ENCODE measurements around the gene GRHPR. TPM values are rescaled to one million over a fixed set of nuclear protein-coding genes. Genes with fewer than 3 reads are reported as not detected.

GRHPR gene
- polyA plus RNA-seq, 1 of the 3 experiments (the other 2 are of a cell fraction), result 206 TPM

DNA sequence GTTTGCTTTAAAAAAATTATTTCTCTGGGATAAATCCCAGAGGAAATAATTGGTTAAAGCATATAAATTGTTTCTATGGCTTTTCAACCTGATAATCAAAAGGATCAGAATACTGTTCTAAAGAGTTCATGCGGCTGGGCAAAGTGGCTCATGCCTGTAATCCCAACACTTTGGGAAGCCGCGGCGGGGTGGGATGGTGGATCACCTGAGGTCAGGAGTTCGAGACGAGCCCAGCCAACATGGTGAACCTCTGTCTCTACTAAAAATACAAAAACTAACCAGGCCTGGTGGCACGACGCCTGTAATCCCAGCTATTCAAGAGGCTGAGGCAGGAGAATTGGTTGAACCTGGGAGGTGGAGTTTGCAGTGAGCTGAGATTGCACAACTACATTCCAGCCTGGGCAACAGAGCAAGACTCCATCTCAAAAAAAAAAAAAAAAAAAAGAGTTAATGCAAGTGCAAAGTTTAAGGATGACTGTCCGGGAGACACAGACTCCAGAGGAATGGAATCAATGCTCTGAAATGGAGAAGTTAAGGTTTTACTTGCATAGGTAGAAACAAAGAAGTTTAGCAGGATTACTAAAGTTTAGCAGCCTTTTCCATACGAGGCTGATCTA lies 16.6 kb upstream of the GRHPR start:
- WGBS (ENCODE audit: low lambda C conversion rate), result 74% methylated on average over 10 of the region's 10 CpGs
- H3K79me2 ChIP-seq (ENCODE audit: insufficient read depth), result no peaks in the 10 kb centered on the region
- H3K4me2 ChIP-seq, result no peak overlapping the region
- ChIA-PET POLR2A (no interaction called here), CTCF (interaction anchor here (0.6 kb wide), 1 partner anchor 540 kb away, joined by 3 read pairs; no protein-coding TSS in a partner anchor)
- no peaks in the 10 kb centered on the region for H3K36me3 ChIP-seq (replicated peaks in 1 of 2; ENCODE audit: control insufficient read depth in 1 of 2, insufficient read depth in 2 of 2, low read length in 1 of 2)
- no peaks in the 10 kb centered on the region for H3K4me1 ChIP-seq (ENCODE audit: control insufficient read depth in 1 of 2, insufficient read depth in 2 of 2, low read depth in 1 of 2, low read length in 1 of 2)
- H2AFZ ChIP-seq (ENCODE audit: low read depth), result no peak overlapping the region
- H3K9ac ChIP-seq, result no peak overlapping the region
- H4K20me1 ChIP-seq (ENCODE audit: insufficient read depth), result no peaks in the 10 kb centered on the region
- DNase-seq, result no peak
- H3K9me2 ChIP-seq, result no peaks in the 10 kb centered on the region
- no peaks in the 10 kb centered on the region for H3K27me3 ChIP-seq (ENCODE audit: insufficient read depth)
- TF ChIP-seq IRF3 (IDR thresholded peaks at IDR 0.05; ENCODE audit: low read depth, low read length), result no peak
- TF ChIP-seq, protein P1, sequence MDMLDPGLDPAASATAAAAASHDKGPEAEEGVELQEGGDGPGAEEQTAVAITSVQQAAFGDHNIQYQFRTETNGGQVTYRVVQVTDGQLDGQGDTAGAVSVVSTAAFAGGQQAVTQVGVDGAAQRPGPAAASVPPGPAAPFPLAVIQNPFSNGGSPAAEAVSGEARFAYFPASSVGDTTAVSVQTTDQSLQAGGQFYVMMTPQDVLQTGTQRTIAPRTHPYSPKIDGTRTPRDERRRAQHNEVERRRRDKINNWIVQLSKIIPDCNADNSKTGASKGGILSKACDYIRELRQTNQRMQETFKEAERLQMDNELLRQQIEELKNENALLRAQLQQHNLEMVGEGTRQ (IDR thresholded peaks at IDR 0.05; ENCODE audit: borderline replicate concordance, low read depth, low read length), result no peak
- no peak for TF ChIP-seq CHD2 (IDR thresholded peaks at IDR 0.05; ENCODE audit: low read length, partially characterized antibody)
- TF ChIP-seq GATA2 (CRISPR knock-in tag; IDR thresholded peaks at IDR 0.05), result no peak
- peaks cover 5% of the 10 kb centered on the region; the same call in 1 of the 2 replicates for H3K9me3 ChIP-seq
- no peak overlapping the region for H3K27ac ChIP-seq (ENCODE audit: low read depth in 2 of 2, low read length in 1 of 2)
- H3F3A ChIP-seq (replicated peaks; ENCODE audit: insufficient read depth), result no peaks in the 10 kb centered on the region
- H3K4me3 ChIP-seq (ENCODE audit: low read depth in 2 of 2, low read length in 1 of 2), result no peak overlapping the region

- Histone ChIP-seq H3K4me1 (ENCODE audit: control insufficient read depth in 1 of 2, insufficient read depth in 2 of 2, low read depth in 1 of 2, low read length in 1 of 2) (no peaks in the 10 kb centered on the region), H3K27me3 (ENCODE audit: insufficient read depth) (no peaks in the 10 kb centered on the region), H2AFZ (ENCODE audit: low read depth) (no peak overlapping the region), H3K9me3 (peaks cover 5% of the 10 kb centered on the region; the same call in 1 of the 2 replicates), H3K79me2 (ENCODE audit: insufficient read depth) (no peaks in the 10 kb centered on the region), H3K9me2 (no peaks in the 10 kb centered on the region), H4K20me1 (ENCODE audit: insufficient read depth) (no peaks in the 10 kb centered on the region), H3K36me3 (replicated peaks in 1 of 2; ENCODE audit: control insufficient read depth in 1 of 2, insufficient read depth in 2 of 2, low read length in 1 of 2) (no peaks in the 10 kb centered on the region), H3K4me2 (no peak overlapping the region), H3K4me3 (ENCODE audit: low read depth in 2 of 2, low read length in 1 of 2) (no peak overlapping the region), H3K9ac (no peak overlapping the region), H3F3A (replicated peaks; ENCODE audit: insufficient read depth) (no peaks in the 10 kb centered on the region), H3K27ac (ENCODE audit: low read depth in 2 of 2, low read length in 1 of 2) (no peak overlapping the region)
- no peak for DNase-seq
- TF ChIP-seq YY1 (IDR thresholded peaks at IDR 0.05; ENCODE audit: low read depth), result no peak
- TF ChIP-seq, protein P1 (IDR thresholded peaks at IDR 0.05; ENCODE audit: borderline replicate concordance, low read depth, low read length), result no peak
- WGBS (ENCODE audit: low lambda C conversion rate), result 88% methylated on average over 11 of the region's 11 CpGs
- ChIA-PET POLR2A (no interaction called here), CTCF (interaction anchor here (1.2 kb wide), 1 partner anchor 9 kb away, joined by 4 read pairs; no protein-coding TSS in a partner anchor)
These were observed 15.7 kb upstream of the GRHPR start for GRCh38 chr9:37406603-37407401.

All from SK-N-SH (cell line).